GM21576 (cell line): ENCODE measurements around the gene WNT6.

Source experiments
- ATAC-seq: cut with Tn5 transposase; IDR thresholded peaks from one replicate; pipeline ENCODE4 v1.9.1; 2021; ENCODE audit warnings: mild to moderate bottlenecking, moderate library complexity; ENCODE audit not compliant: unreplicated experiment

WNT6 gene

GRCh38 chr2:218857371-218858137, 2.1 kb upstream of the WNT6 start:
- no peak for ATAC-seq

- no peak for ATAC-seq
These were observed 1.5 kb upstream of the WNT6 start for GRCh38 chr2:218858138-218858445.

GRCh38 chr2:218858671-218859555, 692 bp upstream of the WNT6 start:
- no peak for ATAC-seq

GRCh38 chr2:218859988-218860831, 605 bp downstream of the WNT6 start:
- no peak for ATAC-seq

- no peak for ATAC-seq
These were observed 1.4 kb downstream of the WNT6 start for GRCh38 chr2:218860950-218861381.

GRCh38 chr2:218861645-218862318, 2.2 kb downstream of the WNT6 start:
- ATAC-seq = no peak

GRCh38 chr2:218863021-218863520, 3.5 kb downstream of the WNT6 start:
- ATAC-seq = no peak

- no peak for ATAC-seq
These were observed 5.8 kb downstream of the WNT6 start for GRCh38 chr2:218865396-218865795.

GRCh38 chr2:218865999-218866398, 6.4 kb downstream of the WNT6 start:
- ATAC-seq = no peak

- no peak for ATAC-seq
These were observed 8.3 kb downstream of the WNT6 start for GRCh38 chr2:218867900-218868299.

- ATAC-seq = no peak
These were observed 9.5 kb downstream of the WNT6 start for GRCh38 chr2:218869064-218869463.

- ATAC-seq = no peak
These were observed 11.4 kb downstream of the WNT6 start for GRCh38 chr2:218870984-218871344.

GRCh38 chr2:218871345-218872302, 12.0 kb downstream of the WNT6 start:
- no peak for ATAC-seq

- ATAC-seq = no peak
These were observed 13.2 kb downstream of the WNT6 start for GRCh38 chr2:218872645-218873358.

GRCh38 chr2:218873359-218874194, 14.0 kb downstream of the WNT6 start:
- no peak for ATAC-seq

- no peak for ATAC-seq
These were observed 16.2 kb downstream of the WNT6 start for GRCh38 chr2:218875692-218876246.

GRCh38 chr2:218876562-218877219, 17.1 kb downstream of the WNT6 start:
- ATAC-seq = no peak
